Urothelium cell line (cell line): ENCODE results near the gene GNB1L.

Experiments
- DNase-seq: peaks from one replicate; pipeline ENCODE4 v3.0.0; 2011; ENCODE audit warnings: low spot score, mixed read lengths
- FAIRE-seq: peaks from 2 replicates; lab custom pipeline; 2011; peaks lifted over from hg19 to GRCh38; lab: Jason Lieb, UNC

Gene GNB1L

DNA sequence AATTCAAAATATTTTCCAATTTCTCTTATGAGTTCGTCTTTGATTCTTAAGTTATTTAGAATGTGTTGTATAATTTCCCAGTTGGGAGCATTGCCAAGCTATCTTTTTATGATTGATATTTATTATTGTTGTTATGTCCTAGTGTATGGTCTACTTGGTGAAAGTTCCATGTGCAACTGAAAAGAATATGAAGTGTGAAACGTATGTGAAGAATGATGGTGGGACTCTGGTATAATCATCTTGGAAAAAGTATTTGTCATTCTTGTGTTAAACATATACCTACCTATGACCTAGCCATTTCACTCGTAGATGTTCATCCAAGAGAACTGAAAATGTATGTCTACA, 12.0 kb upstream of the GNB1L start:
- FAIRE-seq (no peak), DNase-seq (no peak)

DNA sequence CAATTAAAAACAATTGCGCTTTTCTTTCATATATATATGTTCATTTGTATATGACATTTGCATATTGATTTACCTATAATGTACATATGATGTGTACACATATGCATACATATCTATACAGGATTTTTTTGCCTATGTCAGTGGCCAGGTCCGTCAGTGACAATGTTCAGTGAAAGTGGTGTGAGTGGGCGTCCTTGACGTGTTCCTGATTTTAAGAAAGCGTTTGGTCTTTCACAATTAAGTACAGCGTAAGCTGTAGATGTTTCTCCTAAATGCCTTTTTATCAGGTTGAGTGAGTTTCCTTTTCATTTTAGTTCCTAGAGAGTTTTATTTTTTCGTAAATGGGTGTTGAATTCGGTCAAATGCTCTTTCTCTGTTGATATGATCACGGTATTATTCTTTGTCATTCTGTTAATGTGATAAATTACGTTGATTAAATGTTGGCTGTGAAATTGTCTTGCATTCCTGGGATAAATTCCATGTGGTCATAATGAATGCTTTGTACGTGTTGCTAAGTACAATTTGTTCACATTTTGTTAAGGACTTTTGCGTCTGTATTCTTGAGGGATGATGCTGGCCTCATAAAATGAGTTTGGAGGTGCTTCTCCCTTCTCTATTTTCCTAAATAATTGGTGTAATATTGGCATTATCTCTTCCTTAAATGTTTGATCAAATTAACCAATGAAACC, 10.6 kb upstream of the GNB1L start:
- no peak for DNase-seq
- peak; percentile 79 for FAIRE-seq

DNA sequence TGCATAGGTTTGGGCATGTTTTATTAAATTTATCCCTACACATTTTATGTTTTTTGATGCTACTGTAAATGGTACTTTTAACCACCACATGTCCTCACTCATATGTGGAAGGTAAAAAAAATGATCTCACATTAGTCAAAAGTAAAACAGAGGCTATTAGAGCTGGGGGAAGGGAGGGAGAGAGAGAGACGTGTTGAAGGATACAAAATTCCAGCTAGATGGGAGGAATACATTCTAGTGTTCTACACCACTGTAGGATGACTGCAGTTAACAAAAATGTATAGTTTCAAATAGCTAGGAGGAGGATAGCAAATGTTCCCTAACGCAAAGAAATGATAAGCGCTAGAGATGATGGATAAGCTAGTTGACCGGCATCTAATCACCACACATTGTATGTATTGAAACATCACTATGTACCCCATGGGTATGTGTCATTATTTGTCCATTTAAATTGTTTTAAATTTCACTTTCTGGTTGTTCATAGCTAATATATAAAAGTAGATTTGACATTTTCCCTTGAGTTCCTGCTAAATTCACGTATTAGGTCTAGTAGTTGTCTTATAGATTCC, 9.9 kb upstream of the GNB1L start:
- FAIRE-seq (peak; percentile 50), DNase-seq (no peak)

DNA sequence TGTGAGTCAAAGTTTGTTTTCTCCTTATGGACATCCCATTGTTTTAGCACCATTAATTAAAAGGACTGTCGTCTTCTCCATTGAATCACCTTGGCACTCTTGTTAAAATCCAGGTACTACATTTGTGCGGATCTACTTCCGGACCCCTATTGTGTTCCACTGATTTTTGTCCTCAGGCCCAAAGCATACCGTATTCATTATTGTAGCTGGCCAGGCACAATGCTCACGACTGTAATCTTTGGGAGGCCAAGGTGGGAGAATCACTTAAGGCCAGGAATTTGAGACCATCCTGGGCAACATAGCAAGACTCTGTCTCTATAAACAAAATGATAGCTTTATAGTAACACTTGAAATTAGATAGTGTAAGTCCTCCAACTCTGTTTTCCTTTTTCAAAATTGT, 8.9 kb upstream of the GNB1L start:
- FAIRE-seq = peak; percentile 30

DNA sequence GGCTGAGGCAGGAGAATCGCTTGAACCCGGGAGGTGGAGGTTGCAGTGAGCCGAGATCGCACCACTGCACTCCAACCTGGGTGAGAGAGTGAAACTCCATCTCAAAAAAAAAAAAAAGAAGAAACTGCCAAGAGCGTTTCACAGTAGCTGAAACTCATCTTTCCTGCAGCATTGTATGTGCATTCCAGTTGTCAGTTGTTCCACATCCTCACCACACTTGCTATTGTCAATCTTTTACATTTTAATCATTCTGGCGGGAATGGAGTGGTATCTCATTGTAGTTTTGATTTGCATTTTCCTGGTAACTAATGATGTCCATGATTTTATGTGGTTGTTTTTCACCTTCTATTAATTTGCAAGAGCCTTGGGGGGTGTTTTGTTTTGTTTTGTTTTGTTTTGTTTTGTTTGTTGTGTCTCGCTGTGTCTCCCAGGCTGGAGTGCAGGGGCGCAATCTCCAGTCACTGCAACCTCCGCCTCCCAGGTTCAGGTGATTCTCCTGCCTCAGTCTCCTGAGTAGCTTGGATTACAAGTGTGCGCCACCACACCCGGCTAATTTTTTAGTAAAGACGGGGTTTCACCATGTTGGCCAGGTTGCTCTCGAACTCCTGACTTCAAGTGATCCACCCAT, 8.1 kb upstream of the GNB1L start:
- no peak for DNase-seq
- no peak for FAIRE-seq

More for the DNA sequence above, 8.9 kb upstream of the GNB1L start:
- no peak for DNase-seq

DNA sequence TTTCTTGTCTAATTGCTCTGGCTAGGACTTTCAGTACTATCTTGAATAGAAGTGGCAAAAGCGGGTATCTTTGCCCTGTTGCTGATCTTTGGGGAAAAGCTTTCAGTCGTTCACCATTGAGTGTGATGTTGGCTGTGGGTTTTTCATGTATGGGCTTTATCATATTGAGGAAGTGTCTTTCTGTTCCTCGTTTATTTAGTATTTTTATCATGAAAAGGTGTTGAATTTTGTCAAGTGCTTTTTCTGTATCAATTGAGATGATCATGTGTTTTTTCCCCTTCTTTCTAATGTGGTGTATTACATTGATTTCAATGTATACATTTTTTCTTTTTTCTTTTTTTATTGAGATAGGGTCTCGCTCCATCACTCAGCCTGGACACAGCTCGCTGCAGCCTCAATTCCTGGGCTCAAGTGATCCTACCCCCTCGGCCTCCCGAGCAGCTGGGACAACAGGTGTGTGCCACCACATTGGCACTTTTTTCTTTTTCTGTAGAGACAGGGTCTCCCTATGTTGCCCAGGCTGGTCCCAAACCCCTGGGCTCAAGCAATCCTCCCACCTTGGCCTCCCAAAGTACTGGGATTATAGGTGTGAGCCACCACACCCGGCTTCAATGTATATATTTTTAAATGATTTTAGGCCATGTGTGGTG, 5.3 kb upstream of the GNB1L start:
- no peak for FAIRE-seq
- DNase-seq = no peak

DNA sequence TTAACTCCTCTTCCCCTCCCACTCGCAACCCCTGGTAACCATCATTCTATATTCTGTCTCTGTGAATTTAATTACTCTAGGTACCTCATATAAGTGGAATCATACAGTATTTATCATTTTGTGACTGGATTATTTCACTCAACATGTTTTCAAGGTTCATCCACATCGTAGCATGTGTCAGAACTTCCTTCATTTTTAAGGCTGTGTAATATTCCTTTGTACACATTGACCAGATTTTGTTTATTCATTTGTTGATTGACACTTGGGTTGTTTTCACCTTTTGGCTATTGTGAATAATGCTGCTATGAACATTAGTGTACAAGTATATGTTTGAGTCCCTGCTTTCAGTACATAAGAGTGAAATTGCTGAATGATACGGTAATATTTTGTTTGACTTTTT, 2.7 kb upstream of the GNB1L start:
- FAIRE-seq = no peak
- DNase-seq = no peak

DNA sequence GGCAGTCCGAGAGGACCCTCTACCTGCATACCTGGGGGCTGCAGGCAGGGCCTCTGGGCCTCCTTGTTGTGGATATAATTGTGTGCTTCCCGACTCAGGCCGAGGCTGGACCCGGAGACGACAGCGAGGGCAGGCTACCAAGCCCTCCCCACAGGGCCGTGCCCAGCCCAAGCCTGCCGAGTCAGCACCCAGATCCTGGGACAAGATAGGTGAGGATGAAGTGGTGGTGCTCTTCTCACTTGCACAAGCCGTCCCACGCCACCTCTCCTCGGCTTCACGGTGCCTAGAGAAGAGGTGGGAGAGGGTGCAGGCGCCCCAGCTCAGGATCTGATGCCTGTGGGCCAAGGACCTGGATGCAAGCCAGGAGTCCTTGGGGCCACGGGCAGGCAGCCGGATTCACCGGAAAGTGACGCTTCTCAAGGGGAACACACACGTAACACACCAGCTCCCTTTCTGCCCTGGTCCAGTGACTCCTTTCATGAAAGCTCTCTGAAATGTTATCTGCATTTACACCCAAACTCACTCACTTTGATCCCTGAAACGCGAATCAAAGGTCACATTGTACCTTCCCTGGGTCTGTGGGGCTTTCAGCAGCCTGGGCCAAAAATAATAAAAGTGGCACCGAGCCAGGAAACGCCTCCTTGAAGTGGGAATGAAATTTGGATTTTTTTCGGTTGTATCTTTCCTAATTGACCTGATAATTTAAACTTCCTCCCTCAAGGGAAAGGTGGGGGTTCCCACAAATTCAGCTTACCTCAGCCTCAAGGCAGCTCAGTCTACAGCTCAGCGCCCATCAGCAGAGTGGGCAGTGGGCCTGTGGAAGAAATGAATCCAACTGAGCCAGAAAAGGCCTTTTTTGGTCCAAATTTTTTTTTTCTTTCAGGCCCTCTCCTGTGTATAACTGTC, 1.1 kb upstream of the GNB1L start:
- peak; percentile 84 for FAIRE-seq
- DNase-seq = peak; percentile 83

DNA sequence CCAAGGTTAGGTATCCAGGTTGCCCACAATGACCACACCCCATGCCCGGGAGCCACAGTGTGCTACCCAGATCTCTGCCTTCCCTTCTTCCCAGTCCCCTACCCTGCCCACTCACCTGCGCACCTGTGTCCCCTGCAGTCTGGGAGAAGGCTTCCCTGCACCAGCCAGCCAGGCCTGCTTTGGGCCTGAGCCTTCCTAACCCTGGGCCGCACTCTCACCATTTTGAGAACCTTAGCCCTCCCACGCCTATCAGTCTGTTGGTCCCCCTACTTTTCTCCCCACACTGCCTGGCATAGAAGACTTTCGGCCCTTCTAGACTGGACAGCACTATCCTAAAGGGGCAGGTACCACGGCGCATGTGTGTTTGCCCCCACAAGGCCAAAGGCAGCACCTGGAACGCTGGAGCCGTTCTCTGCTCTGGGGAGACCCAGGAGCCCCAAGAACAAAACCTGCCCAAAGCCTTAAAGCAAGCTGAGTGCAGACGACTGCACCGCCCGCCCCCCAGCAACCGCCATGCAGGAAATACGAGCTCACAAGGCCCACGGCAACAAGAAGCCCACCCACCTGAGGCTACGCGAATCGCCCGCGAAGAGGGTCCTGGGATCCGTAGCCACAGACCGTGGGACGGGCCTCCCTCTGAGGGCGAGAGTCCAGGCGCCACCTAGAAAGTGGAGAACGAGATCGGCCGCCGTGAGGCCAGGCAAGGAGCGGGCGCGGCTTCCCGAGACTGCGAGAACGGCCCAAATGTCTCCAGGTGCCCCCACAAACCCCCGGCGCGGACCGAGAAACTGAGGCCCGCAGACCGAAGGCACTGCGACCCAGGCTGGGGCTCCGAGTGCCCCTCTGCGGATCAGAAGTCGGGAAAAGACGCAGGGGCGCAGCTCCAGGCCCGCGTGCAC, 546 bp downstream of the GNB1L start:
- DNase-seq (peak; percentile 27), FAIRE-seq (peak; percentile 17)

DNA sequence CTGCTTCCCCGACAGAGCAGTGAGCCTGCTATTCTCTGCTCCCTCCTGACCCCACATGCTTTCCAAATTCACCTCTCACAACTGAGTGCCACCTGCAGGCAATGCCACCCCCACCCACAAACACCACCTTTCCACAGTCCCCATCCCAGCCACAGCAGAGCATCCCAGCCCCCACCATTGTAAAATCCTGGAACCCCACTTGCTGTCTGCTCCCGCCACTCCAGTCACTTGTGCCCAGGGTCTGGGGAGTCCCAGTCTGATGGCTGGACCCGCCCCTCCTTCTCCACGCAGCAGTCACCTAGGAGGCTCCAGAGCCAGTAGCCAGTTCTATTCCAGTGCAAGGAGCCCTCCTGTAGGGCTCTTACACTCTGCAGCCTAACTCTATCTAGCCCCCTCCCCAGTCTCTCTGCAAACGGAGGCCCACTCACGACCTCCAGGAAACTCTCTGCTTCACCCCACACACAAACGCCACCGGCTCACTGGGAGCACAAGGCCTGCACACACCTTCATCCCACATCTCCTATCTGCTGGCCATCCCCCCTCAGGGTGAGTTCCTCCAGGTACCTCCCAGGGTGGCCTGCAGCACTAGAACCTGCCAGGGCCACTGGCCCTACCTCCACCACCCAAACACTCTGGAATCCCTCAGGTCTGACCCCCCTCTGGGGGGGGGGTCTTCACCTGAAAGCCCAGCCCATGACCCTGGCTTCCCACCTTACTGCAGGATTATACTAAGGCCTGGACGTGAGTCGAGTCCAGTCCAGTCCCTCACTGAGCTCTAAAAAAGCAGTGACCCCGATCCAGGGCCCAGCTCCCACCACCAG, 1.4 kb downstream of the GNB1L start:
- FAIRE-seq (no peak), DNase-seq (peak; percentile 8)

DNA sequence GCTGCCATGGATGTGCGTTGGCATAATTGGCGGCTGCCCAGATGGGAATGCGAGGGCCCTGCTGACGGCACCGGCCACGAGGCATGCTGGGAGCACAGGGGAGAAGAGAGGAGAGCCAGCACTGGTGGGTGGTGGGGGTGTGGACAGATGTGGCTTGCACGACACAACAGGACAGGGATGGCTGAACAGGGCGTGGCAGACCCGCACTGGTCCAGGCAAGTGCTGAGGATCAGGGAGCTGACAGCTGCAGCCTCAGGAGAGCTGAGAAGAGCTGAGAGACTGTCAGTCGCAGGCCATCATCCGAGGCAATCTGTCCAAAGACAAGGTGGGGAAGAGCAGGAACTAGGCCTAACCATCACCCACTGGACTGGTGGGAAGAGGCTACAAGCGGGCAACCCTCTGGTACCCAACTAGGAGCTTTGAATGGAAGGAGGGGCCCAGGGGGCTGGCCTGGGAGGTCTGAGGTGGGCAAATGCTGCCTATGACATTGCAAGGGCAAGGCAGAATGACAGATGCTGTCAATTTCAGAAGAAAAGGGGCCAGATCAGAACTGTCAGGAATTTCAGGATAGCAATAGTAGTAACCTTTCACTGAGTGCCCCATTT, 2.4 kb downstream of the GNB1L start:
- peak; percentile 5 for DNase-seq
- no peak for FAIRE-seq

DNA sequence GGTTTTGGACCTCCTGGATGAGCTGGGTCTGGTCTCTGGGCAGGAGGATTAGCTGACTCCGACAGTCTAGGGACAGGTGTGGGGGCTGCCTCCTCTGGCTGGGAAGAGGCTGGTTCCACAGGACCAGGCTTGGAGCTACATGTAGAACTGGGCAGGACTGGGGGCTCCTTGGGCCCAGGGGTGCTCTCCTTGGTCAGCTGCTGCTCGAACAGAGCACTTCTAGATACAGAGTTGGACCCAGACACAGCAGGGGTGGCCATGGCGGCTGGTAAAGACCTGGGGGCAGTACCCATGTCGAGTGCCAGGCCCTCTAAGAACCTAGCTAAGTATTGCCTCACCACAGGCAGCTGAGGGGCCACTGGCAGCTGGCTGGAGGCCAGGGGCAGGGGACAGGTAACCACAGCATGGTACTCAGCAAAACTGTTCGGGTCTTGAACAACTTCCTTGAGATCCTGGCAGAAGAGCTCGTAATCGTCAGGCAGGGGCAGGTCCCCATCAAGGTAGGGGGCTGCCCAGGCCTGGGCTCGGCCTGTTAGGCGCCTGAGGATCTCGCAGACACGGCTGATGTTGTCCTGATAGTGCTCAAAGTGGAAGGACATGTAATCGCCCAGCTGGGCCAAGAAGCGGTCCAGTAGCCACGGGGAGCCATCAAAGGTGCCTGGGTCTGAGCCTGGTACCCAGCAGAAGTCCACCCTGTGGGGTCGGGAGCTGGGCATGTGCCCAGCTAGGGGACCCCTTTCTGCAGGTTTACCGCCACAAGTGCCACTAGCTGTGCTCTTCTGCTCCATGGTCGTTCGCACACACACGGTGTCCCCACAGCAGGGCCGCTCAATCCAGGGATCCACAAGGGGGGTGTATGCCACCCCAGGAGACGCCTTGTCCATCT, 3.1 kb downstream of the GNB1L start:
- no peak for DNase-seq
- no peak for FAIRE-seq

DNA sequence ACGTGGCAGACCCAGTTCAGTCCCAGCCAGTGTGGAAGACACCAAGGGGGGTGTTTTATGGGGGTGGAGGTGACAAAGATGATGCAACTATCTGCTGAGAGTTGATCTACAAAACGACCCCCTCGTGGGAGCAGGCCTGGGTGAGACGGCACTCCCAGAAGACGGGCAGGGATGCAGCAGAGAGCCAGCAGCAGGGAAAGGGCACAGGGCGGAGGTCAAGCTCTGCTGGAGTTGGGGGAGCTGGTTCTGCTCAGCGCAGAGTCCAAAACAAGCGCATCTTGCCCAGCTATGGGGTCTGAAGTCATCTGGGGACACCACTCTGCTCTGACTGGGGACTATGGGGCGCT, 3.9 kb downstream of the GNB1L start:
- FAIRE-seq = no peak
- DNase-seq = no peak

DNA sequence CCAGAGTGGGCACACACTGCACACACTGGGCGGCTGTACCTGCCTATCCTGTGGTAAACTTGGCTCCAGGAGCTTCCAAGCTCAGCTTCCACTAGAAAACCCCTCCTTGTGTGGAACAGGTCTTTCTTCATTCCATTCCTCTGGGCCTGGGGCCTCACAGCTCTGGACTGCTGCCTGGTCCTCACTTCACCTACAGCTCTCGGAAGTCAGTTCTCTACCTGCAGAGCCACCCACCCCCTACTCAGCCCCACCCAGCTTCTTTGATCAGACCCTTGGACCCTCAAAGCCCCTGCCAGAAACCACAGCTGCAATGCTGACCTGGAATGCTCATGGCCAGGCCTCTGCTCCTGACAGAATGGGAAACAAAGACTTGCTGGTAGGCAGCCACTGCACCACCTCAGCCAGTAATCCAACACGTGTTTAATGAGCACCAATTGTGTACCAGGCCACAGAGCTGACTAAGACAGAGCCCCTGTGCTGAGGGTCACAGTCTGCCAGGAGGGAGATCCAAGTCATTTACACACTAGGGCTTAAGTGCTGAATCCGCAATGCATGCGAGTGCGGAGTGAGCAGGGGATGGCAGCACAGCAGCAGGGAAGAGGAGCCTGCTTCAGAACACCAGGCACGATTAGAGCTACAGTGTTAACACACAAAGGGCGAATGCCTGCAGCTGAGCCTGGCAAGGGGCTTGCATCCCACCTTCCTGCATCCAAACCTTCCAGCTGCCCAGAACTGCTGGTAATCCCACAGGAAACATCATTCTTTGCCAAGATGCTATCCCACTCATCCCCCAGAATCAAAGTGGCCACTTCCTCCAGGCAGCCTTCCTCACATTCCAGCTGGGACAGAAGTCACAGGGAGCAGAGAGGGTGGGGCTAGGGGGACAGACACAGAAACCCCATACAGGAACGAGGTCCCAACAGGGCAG, 4.6 kb downstream of the GNB1L start:
- FAIRE-seq (peak; percentile 50), DNase-seq (no peak)

DNA sequence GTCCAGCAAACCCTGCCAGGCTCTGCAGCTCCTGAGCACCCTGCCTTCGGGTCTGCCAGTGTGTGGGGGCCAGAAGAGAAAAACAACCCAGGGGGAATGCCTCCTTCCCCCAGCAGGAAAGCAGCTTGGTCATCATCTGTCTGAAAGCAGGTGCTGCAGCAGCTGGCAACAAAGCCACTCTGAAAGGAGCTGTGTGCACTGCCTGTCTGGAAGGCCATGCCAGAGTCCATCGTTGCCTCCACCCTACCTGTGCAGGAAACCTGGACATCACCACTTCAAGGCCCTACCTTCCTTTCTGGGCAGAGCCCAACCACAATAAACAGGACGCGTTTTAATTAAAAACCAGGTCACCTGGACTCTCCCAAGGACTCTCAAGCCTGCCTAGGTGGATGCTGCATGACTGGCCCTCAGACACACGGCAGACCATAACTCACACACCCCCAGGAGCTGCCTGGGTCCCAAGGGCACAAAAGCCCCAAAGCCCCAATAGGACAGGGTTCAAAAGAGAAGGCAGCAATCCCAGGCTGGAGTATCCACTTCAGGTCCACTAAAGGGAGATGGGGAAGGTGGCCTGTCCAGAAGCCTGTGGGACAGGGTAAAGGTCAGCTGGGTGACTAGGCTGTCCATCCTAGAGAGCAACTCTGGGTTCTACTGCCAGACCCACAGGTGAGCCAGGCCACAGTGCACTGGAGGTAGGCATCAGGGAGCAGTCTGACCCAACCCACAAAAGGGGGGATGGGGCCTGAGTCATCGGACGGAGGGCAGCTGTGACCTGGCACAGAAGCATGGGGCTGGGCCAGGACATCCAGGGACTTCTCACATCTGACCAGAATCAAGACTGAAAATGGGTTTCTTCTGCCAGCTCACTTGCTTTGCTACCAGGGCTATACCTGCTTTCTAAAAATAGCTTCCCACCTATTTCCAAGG, 6.1 kb downstream of the GNB1L start:
- DNase-seq (peak; percentile 66), FAIRE-seq (peak; percentile 88)

DNA sequence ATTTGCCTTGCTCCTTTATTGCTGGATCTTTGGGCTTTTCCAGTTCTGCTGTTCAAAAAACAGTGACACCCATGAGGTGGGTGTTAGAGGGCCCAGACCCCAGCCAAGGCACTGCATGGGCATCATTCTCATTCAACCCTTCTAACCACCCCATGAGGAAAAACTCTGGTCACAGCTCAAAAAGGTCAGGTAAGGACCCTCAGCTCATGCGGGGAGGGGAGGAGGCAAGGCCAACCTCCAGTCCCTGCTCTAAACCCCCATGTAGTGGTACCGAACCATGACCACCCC, 7.4 kb downstream of the GNB1L start:
- FAIRE-seq = no peak
- DNase-seq = peak; percentile 4
